H9 (cell line): Measurements from ENCODE around the gene SAT2. TPM values are rescaled to one million over a fixed set of nuclear protein-coding genes. Genes with fewer than 3 reads are reported as not detected.

Source experiments
- DNase-seq: peaks from one replicate; pipeline ENCODE4 v3.0.0-alpha.2; 2017
- H2AFZ ChIP-seq: one replicate; pipeline ENCODE4 v1.6.1; 2013; ENCODE audit warnings: mild to moderate bottlenecking, low read length, control low read depth, moderate library complexity
- H2AK5ac ChIP-seq: 2 replicates; pipeline ENCODE4 v1.6.1; 2013; ENCODE audit warnings: low read length, control low read depth, mixed read lengths; ENCODE audit not compliant: insufficient read length
- H2BK120ac ChIP-seq: one replicate; pipeline ENCODE4 v1.6.1; 2013; ENCODE audit warnings: low read depth, mild to moderate bottlenecking, low read length, control low read depth, inconsistent platforms; ENCODE audit not compliant: poor library complexity, severe bottlenecking
- H2BK12ac ChIP-seq: 2 replicates; pipeline ENCODE4 v1.6.1; 2013; ENCODE audit warnings: low read length, control low read depth, mixed read lengths, low read depth; ENCODE audit not compliant: insufficient read length
- H2BK15ac ChIP-seq: 2 replicates; pipeline ENCODE4 v1.6.1; 2013; ENCODE audit warnings: low read depth, low read length, control low read depth
- H2BK20ac ChIP-seq: one replicate; pipeline ENCODE4 v1.6.1; 2013; ENCODE audit warnings: low read depth, mild to moderate bottlenecking, low read length, control low read depth, inconsistent platforms; ENCODE audit not compliant: poor library complexity, severe bottlenecking
- H2BK5ac ChIP-seq: 2 replicates; pipeline ENCODE4 v1.6.1; 2013; ENCODE audit warnings: low read length, control low read depth, mixed read lengths; ENCODE audit not compliant: insufficient read length
- H3K14ac ChIP-seq: 2 replicates; pipeline ENCODE4 v1.6.1; 2013; ENCODE audit warnings: low read length, control low read depth; ENCODE audit not compliant: insufficient read depth
- H3K18ac ChIP-seq: 2 replicates; pipeline ENCODE4 v1.6.1; 2013; ENCODE audit warnings: low read depth, mild to moderate bottlenecking, mixed read lengths, low read length, control low read depth; ENCODE audit not compliant: insufficient read length
- H3K23ac ChIP-seq: 2 replicates; pipeline ENCODE4 v1.6.1; 2013; ENCODE audit warnings: low read length, control low read depth, mixed read lengths, low read depth; ENCODE audit not compliant: insufficient read length
- H3K23me2 ChIP-seq: 2 replicates; pipeline ENCODE4 v1.6.1; 2013; ENCODE audit warnings: low read depth, mild to moderate bottlenecking, mixed read lengths, low read length, control low read depth; ENCODE audit not compliant: insufficient read length, poor library complexity, severe bottlenecking
- H3K27ac ChIP-seq: 2 replicates; pipeline ENCODE4 v1.5.1; 2013; ENCODE audit warnings: low read length, control low read depth, mixed read lengths, low read depth; ENCODE audit not compliant: insufficient read length
- H3K27me3 ChIP-seq: 2 replicates; pipeline ENCODE4 v1.6.1; 2013; ENCODE audit warnings: low read length, control low read depth, inconsistent platforms; ENCODE audit not compliant: insufficient read depth
- H3K4ac ChIP-seq: 2 replicates; pipeline ENCODE4 v1.6.1; 2013; ENCODE audit warnings: low read depth, mild to moderate bottlenecking, control low read depth, inconsistent platforms, low read length, moderate library complexity
- H3K4me1 ChIP-seq: 2 replicates; pipeline ENCODE4 v1.6.1; 2013; ENCODE audit warnings: low read length, control low read depth, inconsistent platforms; ENCODE audit not compliant: insufficient read depth
- H3K4me2 ChIP-seq: 2 replicates; pipeline ENCODE4 v1.6.1; 2013; ENCODE audit warnings: low read length, control low read depth, mixed read lengths; ENCODE audit not compliant: insufficient read length, insufficient read depth
- H3K56ac ChIP-seq: 2 replicates; pipeline ENCODE4 v1.6.1; 2013; ENCODE audit warnings: low read depth, mild to moderate bottlenecking, mixed read lengths, low read length, control low read depth; ENCODE audit not compliant: insufficient read length
- H3K79me1 ChIP-seq: 2 replicates; pipeline ENCODE4 v1.6.1; 2013; ENCODE audit warnings: low read depth, mild to moderate bottlenecking, moderate library complexity, low read length, control low read depth, inconsistent platforms; ENCODE audit not compliant: insufficient read depth, poor library complexity, severe bottlenecking
- H3K79me2 ChIP-seq: 2 replicates; pipeline ENCODE4 v1.6.1; 2013; ENCODE audit warnings: low read length, control low read depth, inconsistent platforms; ENCODE audit not compliant: insufficient read depth
- H3K9ac ChIP-seq: 2 replicates; pipeline ENCODE4 v1.6.1; 2013; ENCODE audit warnings: low read length, control low read depth, mixed read lengths; ENCODE audit not compliant: insufficient read length; ENCODE audit errors: extremely low read depth
- H3K9me3 ChIP-seq: one replicate; pipeline ENCODE4 v1.6.1; 2013; ENCODE audit warnings: low read depth, low read length, inconsistent platforms; ENCODE audit not compliant: control insufficient read depth
- H3T11ph ChIP-seq: one replicate; pipeline ENCODE4 v1.6.1; 2013; ENCODE audit warnings: mild to moderate bottlenecking, low read length, control low read depth, inconsistent platforms
- H4K20me1 ChIP-seq: one replicate; pipeline ENCODE4 v1.6.1; 2013; ENCODE audit not compliant: control insufficient read depth, insufficient read length, insufficient read depth
- H4K5ac ChIP-seq: 2 replicates; pipeline ENCODE4 v1.6.1; 2013; ENCODE audit warnings: low read depth, mild to moderate bottlenecking, mixed read lengths, low read length, control low read depth; ENCODE audit not compliant: insufficient read length
- H4K8ac ChIP-seq: replicated peaks from 2 replicates; pipeline ENCODE4 v1.6.1; 2013; ENCODE audit warnings: low read length, control low read depth, mixed read lengths, low read depth; ENCODE audit not compliant: insufficient read length
- H4K91ac ChIP-seq: 2 replicates; pipeline ENCODE4 v1.6.1; 2013; ENCODE audit warnings: low read depth, mild to moderate bottlenecking, moderate library complexity, mixed read lengths, low read length, control low read depth; ENCODE audit not compliant: insufficient read length
- H3K27ac Mint-ChIP-seq, 3 experiments: 2 replicates in 2 of 3; 3 replicates in 1 of 3; pipeline ENCODE4 v1.8.0; 2020 to 2021; ENCODE audit warnings: mixed read lengths in 3 of 3, mild to moderate bottlenecking in 1 of 3, moderate library complexity in 1 of 3
- H3K27me3 Mint-ChIP-seq: 2 replicates; pipeline ENCODE4 v1.8.0; 2021; ENCODE audit warnings: low read depth, mild to moderate bottlenecking, moderate library complexity, mixed read lengths
- H3K36me3 Mint-ChIP-seq, 3 experiments: 2 replicates in 2 of 3; 3 replicates in 1 of 3; pipeline ENCODE4 v1.8.0; 2020 to 2021; ENCODE audit warnings: low read depth in 3 of 3, mixed read lengths in 3 of 3; ENCODE audit not compliant: insufficient read depth in 1 of 3
- H3K4me1 Mint-ChIP-seq, 2 experiments: 2 replicates each; pipeline ENCODE4 v1.8.0; 2020; ENCODE audit warnings: mixed read lengths in 2 of 2
- H3K4me3 Mint-ChIP-seq, 2 experiments: 2 replicates in 1 of 2; 3 replicates in 1 of 2; pipeline ENCODE4 v1.8.0; 2020 to 2021; ENCODE audit warnings: mild to moderate bottlenecking in 2 of 2, mixed read lengths in 2 of 2, moderate library complexity in 1 of 2
- H3K9me3 Mint-ChIP-seq, 2 experiments: 2 replicates in 1 of 2; 3 replicates in 1 of 2; pipeline ENCODE4 v1.8.0; 2020; ENCODE audit warnings: mild to moderate bottlenecking in 2 of 2, mixed read lengths in 2 of 2, moderate library complexity in 1 of 2
- WGBS: extraction: QIAGEN DNeasy Blood & Tissue Kit; methylation state at CpG from one replicate; pipeline ENCODE4 v1.1.7; 2013; ENCODE audit warnings: missing lambda C conversion rate, low lambda C conversion rate, mixed read lengths; ENCODE audit not compliant: insufficient read length; ENCODE audit errors: extremely low coverage; 5-methylcytosine and 5-hydroxymethylcytosine counted together
- total RNA-seq: library from RNA; stranded (reverse); gene quantifications from 2 replicates; pipeline ENCODE4 v1.2.1, GENCODE V29; 2021
- TF ChIP-seq, protein P1 (sequence below): fragments of 200-600 bp; sonication (generic); conservative IDR thresholded peaks from 3 replicates; pipeline ENCODE4 v1.8.0; 2021; ENCODE audit warnings: antibody characterized with exemption, mild to moderate bottlenecking

The SAT2 gene
- total RNA-seq, 1 experiment from 2014 or later, result 72.1 TPM

DNA sequence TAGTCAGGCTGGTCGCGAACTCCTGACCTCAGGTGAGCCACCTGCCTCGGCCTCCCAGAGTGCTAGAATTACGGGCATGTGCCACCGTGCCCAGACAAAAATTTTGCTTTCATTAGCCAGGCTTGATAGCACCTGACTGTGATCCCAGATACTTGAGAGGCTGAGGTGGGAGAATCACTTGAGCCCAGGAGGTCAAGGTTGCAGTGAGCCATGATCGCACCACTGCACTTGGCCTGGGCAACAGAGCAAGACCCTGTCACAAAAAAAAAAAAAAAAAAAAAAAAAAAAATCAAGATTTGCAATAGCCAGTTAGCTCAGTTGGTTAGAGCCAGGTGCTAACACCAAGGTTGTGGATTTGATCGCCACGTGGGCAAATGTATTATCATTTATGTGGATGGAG is 6.8 kb downstream of the SAT2 start:
- H3K27me3 ChIP-seq, result no peaks in the 10 kb centered on the region
- no peaks in the 10 kb centered on the region for H4K20me1 ChIP-seq
- no peak overlapping the region for H4K5ac ChIP-seq
- H2BK12ac ChIP-seq, result no peak overlapping the region
- no peak overlapping the region for H3K4me2 ChIP-seq
- no peak overlapping the region for H3K4ac ChIP-seq
- peaks cover 0 to 11% (median 4%) of the 10 kb centered on the region in 3 experiments; a peak in 4 of 7 replicates for H3K36me3 Mint-ChIP-seq
- H2BK15ac ChIP-seq, result no peak overlapping the region
- no peak overlapping the region for H3K56ac ChIP-seq
- no peak overlapping the region for H3K14ac ChIP-seq
- H2AFZ ChIP-seq, result no peak overlapping the region
- H3K4me3 Mint-ChIP-seq, result no peak overlapping the region
- no peak overlapping the region for H4K8ac ChIP-seq
- no peaks in the 10 kb centered on the region for H3K9me3 Mint-ChIP-seq
- TF ChIP-seq, protein P1, sequence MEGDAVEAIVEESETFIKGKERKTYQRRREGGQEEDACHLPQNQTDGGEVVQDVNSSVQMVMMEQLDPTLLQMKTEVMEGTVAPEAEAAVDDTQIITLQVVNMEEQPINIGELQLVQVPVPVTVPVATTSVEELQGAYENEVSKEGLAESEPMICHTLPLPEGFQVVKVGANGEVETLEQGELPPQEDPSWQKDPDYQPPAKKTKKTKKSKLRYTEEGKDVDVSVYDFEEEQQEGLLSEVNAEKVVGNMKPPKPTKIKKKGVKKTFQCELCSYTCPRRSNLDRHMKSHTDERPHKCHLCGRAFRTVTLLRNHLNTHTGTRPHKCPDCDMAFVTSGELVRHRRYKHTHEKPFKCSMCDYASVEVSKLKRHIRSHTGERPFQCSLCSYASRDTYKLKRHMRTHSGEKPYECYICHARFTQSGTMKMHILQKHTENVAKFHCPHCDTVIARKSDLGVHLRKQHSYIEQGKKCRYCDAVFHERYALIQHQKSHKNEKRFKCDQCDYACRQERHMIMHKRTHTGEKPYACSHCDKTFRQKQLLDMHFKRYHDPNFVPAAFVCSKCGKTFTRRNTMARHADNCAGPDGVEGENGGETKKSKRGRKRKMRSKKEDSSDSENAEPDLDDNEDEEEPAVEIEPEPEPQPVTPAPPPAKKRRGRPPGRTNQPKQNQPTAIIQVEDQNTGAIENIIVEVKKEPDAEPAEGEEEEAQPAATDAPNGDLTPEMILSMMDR, result no peak
- H3K79me1 ChIP-seq, result no peaks in the 10 kb centered on the region
- H3K4me1 Mint-ChIP-seq, result no peaks in the 10 kb centered on the region
- DNase-seq, result no peak
- no peak overlapping the region for H3K27ac ChIP-seq
- H3K27ac Mint-ChIP-seq, result no peak overlapping the region
- no peak overlapping the region for H2BK5ac ChIP-seq
- H3K9ac ChIP-seq, result no peak overlapping the region
- H3K4me1 ChIP-seq, result no peaks in the 10 kb centered on the region
- H3K27me3 Mint-ChIP-seq, result no peaks in the 10 kb centered on the region
- no peaks in the 10 kb centered on the region for H3K79me2 ChIP-seq
- H3K23me2 ChIP-seq, result no peaks in the 10 kb centered on the region
- H3T11ph ChIP-seq, result no peak overlapping the region
- no peak overlapping the region for H2BK120ac ChIP-seq
- H4K91ac ChIP-seq, result no peak overlapping the region
- no peaks in the 10 kb centered on the region for H3K9me3 ChIP-seq
- H2AK5ac ChIP-seq, result no peak overlapping the region
- H3K18ac ChIP-seq, result no peak overlapping the region
- WGBS, result no CpG with 5 or more reads among the region's 8 CpGs
- H3K23ac ChIP-seq, result no peak overlapping the region
- no peak overlapping the region for H2BK20ac ChIP-seq
